ENCODE data around the gene IZUMO4. TPM values are rescaled to one million over a fixed set of nuclear protein-coding genes. Genes with fewer than 3 reads are reported as not detected.

IZUMO4 gene
- total RNA-seq, 1 experiment from 2014 or later = 1.4 TPM

DNA sequence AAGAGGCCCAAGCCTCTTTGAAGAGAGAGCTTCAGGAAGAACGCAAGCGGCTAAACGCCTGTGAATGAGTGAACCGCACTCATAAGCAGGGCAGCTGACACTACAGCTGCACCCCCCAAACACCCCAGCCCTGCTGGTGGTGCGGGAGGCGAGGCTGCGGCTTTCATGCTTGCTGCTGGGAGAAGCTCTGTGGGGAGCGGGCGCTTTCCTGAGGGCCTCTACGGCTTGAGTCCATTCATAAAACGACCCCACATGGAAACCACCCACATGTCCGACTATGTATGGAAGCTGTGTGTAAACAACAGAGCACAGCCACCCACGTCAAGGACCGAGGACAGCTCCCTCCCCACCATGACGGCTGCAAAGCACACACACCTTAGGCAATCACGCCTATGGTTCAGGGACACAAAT lies 49.1 kb downstream of the IZUMO4 start:
- DNase-seq (ENCODE audit: low read depth) = no peak

DNA sequence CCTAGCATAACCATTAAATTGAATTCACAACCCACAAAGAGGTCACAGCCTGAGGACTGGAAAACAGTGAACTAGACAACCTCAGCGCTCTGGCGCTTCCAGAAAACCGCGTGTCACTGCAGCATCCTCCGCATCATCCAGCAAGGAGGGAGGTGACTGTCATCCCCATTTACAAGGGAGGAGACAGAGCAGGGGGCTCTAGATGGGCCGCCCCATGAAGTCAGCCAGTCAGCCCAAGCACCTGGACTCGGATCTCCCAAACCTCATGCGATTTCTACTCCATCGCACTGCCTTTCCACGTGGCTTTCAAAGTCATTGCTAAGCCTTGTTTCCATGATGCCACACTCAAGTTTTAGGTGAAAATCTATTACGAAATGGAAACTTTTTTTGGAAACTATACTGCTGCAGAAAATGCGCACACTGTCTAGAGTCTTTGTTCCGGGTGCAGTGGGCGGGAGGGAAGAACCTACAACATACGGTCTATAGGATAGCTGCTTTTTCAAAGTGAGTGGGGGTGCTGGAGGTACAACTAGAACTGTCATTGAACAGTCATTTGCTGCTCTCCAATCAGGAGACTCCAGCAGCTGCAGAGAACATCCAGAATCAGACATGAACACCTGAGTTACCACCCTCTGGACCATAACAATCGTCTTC lies 51.9 kb downstream of the IZUMO4 start:
- no peak for DNase-seq (ENCODE audit: low read depth)

Other genes starting within 250 kb of the IZUMO4 start
- gene REXO1, start 248.4 kb upstream of the IZUMO4 start, total RNA-seq (2014; rRNA removed; shearing (Covaris generic)) = 3.3 and 3.5 TPM in 2 replicates
- 2.9 and 4.2 TPM in 2 replicates for gene KLF16, start 233.3 kb upstream of the IZUMO4 start, total RNA-seq (2014; rRNA removed; shearing (Covaris generic))
- gene ABHD17A, start 211.4 kb upstream of the IZUMO4 start, total RNA-seq (2014; rRNA removed; shearing (Covaris generic)) = 42.1 and 61.5 TPM in 2 replicates
- gene ADAT3, start 191.5 kb upstream of the IZUMO4 start, total RNA-seq (2014; rRNA removed; shearing (Covaris generic)) = 1.3 and 2.4 TPM in 2 replicates
- 55.2 and 67.9 TPM in 2 replicates for gene SCAMP4, start 191.5 kb upstream of the IZUMO4 start, total RNA-seq (2014; rRNA removed; shearing (Covaris generic))
- 38.6 and 45.4 TPM in 2 replicates for gene CSNK1G2, start 155.7 kb upstream of the IZUMO4 start, total RNA-seq (2014; rRNA removed; shearing (Covaris generic))
- 37.0 and 42.1 TPM in 2 replicates for gene BTBD2, start 81.2 kb upstream of the IZUMO4 start, total RNA-seq (2014; rRNA removed; shearing (Covaris generic))
- 52.0 and 54.4 TPM in 2 replicates for gene MKNK2, start 45.7 kb upstream of the IZUMO4 start, total RNA-seq (2014; rRNA removed; shearing (Covaris generic))
- 24.2 and 26.6 TPM in 2 replicates for gene MOB3A, start 589 bp upstream of the IZUMO4 start, total RNA-seq (2014; rRNA removed; shearing (Covaris generic))
- 49.6 and 50.0 TPM in 2 replicates for gene AP3D1, start 54.7 kb downstream of the IZUMO4 start, total RNA-seq (2014; rRNA removed; shearing (Covaris generic))
- 3.6 and 5.6 TPM in 2 replicates for gene DOT1L, start 67.0 kb downstream of the IZUMO4 start, total RNA-seq (2014; rRNA removed; shearing (Covaris generic))
- 60.0 and 71.2 TPM in 2 replicates for gene PLEKHJ1, start 139.4 kb downstream of the IZUMO4 start, total RNA-seq (2014; rRNA removed; shearing (Covaris generic))
- gene SF3A2, start 139.9 kb downstream of the IZUMO4 start, total RNA-seq (2014; rRNA removed; shearing (Covaris generic)) = 18.9 and 24.7 TPM in 2 replicates
- 0.48 TPM in 1 of 2 replicates, not detected in the other for gene AMH, start 152.4 kb downstream of the IZUMO4 start, total RNA-seq (2014; rRNA removed; shearing (Covaris generic))
- not detected in 2 replicates for gene JSRP1, start 159.5 kb downstream of the IZUMO4 start, total RNA-seq (2014; rRNA removed; shearing (Covaris generic))
- gene PEAK3, start 185.3 kb downstream of the IZUMO4 start, total RNA-seq (2014; rRNA removed; shearing (Covaris generic)) = 0.20 and 0.24 TPM in 2 replicates
- 0.10 TPM in 1 of 2 replicates, not detected in the other for gene LINGO3, start 211.2 kb downstream of the IZUMO4 start, total RNA-seq (2014; rRNA removed; shearing (Covaris generic))
- gene LSM7, start 231.7 kb downstream of the IZUMO4 start, total RNA-seq (2014; rRNA removed; shearing (Covaris generic)) = 343 and 390 TPM in 2 replicates
- gene SPPL2B, start 231.8 kb downstream of the IZUMO4 start, total RNA-seq (2014; rRNA removed; shearing (Covaris generic)) = 12.1 and 15.1 TPM in 2 replicates